Glomerular endothelial cell (primary cell): ENCODE results near the gene AACS. TPM values are rescaled to one million over a fixed set of nuclear protein-coding genes. Genes with fewer than 3 reads are reported as not detected.
"Not testable (repeated sequence)": the region's sequence is repeated elsewhere in the genome, so short reads cannot be mapped to it uniquely, and the experiment has no call there.

Experiments
- DNase-seq: peaks from one replicate; pipeline ENCODE4 v3.0.0-alpha.2; 2011; ENCODE audit warnings: low read depth, low spot score; ENCODE audit errors: extremely low read depth
- total RNA-seq: library from RNA; depleted of rRNA; stranded (reverse); fragments of >200 nt; gene quantifications from 2 replicates; pipeline ENCODE4 v1.2.3, GENCODE V29; 2015

AACS gene
- total RNA-seq, 1 donor from 2014 or later: 23.3 TPM

DNA sequence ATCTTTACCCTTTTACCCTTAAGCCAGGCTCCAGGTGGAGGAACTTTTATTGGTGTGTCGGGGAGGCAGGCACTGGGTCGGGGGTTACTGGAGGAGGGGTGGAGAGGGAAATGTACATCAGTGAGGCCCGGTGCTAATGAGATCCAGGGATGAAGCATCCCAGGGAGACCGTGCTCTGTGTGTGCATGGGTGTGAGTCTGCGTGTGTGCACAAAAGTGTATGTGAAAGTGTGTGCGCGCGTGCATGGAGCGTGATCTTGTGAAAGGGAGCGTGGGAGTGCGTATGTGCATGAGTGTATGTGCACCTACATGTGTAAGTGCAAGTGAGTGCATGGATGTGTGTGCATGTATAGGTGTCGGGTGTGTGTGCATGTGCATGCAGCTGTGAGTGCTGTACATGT, 55.3 kb downstream of the AACS start:
- DNase-seq: no peak

DNA sequence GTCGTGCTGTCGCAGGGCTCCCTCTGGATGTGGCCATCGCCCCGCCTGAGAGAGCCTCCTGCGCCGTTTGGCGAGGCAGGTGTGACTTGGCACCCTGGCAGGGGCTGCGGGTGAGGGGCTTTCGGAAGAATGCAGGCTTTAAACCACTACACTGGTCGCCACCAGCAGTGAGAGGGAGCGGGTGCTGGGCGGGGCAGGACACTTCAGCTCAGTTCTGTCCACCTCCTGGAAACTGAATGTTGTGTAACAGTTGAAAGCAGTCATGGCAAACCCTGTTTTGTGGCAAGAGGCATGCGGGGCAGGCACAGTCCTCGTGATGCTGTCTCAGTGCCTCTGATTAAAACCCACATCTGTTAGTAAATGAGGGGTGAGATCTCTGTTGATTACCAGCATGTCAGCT, 55.9 kb downstream of the AACS start:
- DNase-seq: no peak

DNA sequence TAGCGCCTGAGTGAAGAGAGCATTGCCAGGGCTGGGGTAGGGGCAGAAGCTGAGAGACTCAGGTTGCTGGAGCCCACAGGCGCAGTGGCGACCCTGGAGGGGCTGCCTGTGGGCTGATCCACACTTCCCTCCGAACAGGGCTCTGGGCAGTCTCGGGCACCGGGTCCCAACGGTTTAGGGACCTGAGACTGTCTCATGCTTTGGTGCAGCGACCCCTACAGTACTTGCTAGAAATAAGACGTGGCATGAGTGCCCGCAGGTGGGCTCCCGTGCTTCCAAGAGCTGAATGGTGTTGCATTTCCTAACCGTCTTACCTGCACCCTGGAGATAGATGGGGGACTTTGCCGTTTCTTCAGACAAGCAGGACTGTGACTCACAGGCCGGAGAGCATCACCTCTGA, 57.4 kb downstream of the AACS start:
- DNase-seq: no peak

DNA sequence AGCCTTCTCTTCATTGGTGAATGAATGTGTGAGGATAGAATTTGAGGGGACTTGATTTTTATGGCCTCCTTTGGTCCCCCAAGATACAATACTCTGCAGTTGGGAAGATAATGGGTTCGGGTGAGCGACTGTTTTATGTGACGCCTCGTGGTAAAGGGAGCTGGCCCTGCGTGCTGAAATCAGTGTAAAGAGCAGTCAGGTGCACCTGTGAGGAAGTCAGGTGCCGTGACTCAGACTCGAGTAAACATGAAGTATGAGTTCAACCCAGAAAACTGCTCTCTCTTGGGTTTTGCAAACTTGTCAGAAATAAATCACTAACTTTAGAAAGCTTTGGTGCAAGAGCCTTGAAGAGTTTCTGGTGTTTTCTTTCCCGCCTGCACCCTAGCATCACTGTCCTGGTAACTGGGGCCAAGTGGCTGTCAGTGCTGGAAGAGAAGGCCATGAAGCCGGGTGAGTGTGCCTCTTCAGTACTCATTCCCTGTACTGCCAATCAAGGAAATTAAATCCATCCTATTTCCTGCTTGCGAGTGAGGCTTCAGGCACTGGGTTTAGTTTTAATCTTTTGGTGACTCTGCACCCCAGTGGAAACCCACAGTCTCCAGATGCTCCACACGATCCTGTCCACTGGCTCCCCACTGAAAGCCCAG, 59.2 kb downstream of the AACS start:
- DNase-seq: no peak

DNA sequence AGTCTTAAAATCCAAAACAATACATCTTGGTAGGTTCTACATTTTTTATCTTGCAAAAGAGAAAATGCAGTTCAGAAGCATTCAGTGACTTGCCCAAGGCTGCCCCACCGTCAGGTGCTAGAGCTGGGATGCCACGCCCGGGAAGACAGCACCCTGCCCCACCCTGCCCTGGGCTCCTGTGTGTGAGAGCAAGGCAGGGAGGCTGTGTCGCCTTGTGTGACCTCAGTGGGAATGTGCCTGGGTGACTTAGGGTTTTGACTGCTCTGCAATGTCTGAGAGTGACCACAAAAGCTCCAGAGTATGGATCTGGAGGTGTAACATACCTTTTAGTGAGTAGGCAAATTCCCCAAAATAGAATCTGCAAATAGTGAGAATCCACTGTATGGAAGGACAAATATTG, 60.0 kb downstream of the AACS start:
- no peak for DNase-seq

DNA sequence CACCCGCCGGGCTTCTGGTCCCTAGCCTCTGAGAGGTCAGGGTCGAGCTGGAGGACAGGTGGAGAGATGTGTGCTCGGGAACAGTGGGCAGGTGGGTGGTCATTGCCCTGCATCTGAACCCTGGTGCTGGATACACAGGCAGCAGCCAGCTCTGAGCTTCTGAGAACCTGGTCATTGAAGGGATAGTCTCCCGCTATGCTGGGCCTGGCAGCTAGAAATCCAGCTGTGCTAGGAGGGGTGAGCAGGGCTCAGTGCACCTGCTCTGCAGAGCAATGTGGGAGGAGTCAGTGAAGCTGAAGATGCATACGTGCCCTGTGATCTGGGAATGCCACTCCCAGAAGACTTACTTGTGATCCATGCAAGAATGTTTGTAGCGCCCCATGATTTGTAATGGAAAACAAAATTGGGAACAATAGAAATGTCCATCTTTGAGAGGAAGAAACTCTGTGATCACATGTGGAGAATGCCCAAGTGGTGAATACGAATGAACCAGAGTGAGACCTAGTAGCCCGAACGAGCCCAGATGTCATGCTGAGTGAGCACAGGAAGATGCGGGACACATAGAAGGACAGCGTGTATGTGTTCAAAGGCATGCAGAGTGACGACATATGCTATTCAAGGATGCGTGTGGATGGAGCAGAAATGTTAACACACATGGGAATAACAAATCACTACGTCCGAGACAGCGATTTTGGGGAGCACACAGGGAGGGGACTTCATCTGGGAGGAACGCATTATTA, 63.4 kb downstream of the AACS start:
- no peak for DNase-seq

DNA sequence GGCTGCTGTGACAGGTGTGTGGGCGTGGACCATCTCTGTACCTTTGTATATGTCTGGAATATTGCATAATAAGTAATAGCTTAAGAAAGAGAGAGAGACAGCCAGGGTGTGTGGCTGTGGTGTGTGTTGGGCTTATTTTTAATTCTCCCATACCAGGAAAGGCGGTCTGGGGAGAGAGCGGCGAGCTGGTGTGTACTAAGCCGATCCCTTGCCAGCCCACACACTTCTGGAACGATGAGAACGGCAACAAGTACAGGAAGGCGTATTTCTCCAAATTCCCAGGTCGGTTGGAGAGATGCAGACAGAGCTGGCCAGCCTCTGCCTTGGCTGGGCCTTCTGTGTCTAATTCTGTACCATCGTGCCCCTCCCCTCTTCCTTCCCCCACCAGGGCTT, 63.9 kb downstream of the AACS start:
- DNase-seq: no peak

DNA sequence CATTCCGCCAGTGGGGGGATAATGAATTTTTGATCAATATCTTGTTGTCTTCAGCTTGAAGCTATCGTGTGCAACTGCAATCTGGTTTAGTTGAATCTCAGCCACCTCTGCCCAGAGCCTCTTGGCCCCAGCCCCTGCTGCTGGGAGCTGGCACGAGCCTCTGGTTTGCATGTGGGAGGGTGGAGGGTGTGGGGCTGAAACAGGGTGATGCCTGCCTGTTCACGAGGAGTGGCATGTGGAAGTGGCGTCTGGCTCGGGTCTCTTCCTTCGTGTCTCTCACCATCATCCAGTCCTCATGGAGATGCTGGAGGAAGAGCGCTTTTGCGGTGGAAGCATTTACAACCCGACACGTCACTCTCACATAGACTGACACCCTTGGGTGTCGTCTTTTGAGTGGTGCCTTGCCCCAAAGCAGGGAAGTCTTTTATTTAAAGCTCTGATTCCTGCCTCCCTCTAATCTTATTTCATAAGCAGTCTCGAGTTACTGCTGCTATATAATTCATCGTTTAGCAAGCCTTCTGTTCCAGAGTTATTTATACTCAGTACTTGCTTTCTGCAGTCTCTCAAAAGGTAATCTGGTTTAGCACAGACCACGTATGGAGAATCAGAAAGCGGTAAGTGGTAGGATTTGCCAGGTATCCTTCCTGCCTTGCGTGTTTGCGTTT, 64.5 kb downstream of the AACS start:
- no peak for DNase-seq

DNA sequence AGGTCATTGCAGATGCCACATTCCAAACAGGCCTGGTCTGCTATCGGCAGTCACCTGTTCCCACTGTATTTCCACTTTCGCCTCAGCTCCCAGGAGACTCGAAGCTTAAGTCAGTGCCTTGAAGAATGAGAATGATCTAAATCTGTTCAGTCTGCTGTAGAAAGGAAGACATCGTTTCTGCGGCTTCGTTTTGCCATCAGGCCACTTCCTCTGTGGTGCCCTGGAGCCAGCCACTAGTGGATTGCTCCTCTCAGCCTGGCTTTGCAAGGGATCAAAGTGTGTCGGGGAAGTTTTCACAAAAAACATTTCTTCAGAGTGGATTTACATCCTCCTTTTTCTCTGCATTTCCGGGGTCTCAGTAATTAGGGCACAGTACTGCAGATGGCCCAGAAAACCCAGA, 66.7 kb downstream of the AACS start:
- no peak for DNase-seq

DNA sequence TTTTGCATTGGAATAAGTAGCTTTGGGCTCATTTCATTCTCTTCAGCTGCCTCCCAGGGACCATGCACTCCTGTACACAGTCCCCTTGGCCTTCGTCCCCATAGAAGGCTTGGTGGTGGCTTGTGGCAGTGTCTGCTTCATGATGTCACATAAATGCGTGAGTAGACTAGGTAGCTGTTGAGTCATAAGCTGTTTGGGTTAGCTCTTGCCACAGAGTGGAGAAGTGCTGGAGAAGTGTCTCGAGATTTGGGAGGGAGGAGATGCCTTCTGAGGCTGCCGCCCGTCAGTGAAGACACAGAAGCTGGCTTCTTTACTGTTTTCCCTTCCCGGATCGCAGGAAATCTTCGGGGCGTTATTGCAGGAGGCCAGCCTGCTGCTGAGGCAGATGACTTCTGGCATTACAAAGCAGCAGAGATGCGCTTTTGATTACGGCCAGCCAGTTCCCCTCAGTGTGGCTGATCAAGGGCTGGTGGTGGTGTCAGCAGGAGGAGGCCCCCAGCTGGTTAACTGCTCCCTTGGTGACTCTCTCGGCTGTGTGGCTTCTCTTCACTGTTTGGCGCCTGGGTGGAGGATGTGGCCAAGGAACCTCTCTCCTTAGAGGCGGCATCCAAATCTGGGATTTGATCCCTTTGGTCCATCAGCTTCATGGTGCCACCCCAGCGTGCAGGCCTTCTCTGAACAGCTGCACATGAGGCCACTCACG, 67.6 kb downstream of the AACS start:
- no peak for DNase-seq

DNA sequence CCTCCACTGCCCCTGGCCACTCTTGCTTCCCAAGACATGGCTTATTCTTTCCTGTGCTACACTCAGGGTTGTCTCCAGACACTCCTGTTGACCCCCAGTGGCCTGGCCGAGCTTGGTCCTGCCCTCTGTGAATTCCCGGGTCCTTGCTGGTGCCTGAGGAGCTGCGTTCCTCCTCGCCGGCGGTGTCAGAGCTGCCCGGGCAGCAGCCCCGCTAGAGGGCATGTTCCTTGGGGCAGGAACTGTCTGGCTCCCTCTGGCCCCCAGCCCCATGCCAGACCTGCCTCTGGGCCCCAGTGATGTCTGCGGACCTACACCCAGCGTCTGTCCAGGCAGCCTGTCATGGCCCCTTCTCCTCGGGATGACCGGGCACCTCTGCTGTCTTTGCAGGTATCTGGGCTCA, 68.4 kb downstream of the AACS start:
- DNase-seq: no peak

DNA sequence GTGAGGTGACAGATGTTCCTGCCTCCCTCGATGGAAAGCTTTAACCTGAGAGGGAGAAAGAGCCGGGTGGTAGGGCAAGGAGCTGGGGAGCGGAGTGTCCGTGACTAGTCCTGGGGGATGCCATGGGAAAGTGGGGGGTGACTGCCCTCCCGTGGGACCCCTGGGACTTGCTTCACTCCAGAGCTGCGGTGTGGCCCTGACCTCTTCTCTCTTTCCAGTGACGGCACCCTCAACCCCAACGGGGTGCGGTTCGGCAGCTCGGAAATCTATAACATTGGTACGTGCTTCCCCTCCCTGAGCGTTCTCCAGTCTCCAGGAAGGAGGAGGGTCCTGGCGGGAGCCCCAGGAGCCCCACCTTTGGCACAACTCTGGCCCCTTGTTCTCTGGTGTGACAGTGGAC, 69.3 kb downstream of the AACS start:
- DNase-seq: no peak

DNA sequence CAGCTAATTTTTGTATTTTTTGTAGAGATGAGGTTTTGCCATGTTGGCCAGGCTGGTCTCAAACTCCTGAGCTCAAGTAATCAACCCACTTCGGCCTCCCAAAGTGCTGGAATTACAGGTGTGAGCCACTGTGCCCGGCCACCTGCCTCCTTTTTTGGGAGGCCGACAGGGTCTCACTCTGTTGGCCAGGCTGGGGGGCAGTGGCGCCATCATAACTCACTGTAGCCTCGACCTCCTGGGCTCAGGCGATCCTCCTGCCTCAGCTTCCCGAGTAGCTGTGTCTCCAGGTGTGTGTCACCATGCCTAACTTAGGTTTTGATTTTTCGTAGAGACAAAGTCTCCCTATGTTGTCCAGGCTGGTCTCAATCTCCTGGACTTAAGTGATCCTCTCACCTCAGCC, 70.7 kb downstream of the AACS start:
- no peak for DNase-seq

DNA sequence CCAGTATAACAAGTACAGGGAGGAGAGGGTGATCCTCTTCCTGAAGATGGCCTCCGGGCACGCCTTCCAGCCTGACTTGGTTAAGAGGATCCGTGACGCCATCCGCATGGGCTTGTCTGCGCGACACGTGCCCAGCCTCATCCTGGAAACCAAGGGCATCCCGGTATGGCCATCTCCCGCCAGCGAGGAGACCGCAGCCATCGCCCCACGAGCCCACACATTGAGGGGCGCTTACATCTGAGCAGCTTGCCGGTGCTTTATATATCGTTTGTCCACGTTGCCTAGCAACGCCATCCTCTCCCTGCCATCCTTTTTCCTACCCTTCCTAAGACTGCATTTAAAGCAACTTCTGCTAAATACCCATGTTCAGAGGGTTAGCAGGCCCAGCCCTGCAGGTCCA, 71.5 kb downstream of the AACS start:
- DNase-seq: no peak

DNA sequence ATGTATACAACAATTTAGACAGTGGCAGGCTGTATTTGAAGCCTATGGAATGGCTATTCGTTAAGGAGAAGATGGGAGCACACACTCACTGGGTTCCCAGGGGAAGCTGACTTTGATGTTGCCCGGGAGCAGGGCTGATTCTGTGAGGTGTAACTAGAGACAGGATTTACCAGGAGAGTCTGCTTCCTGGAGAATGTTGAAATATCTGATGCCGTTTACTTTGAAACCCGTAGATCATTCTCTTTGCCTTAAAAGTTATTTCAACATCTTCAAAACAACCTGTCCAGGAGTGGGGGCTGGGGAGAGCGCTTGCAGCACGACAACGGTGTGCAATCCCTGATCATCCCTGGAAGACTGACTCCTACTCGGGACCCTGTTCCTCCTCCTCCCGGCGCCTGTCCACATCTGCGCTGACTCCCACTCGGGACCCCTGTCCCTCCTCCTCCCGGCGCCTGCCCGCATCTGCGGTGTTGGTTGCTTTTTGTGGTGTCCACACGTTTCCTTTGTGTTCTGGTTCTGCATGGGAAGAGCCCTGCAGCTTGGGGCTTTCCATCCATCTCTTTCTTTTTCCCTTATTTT, 72.6 kb downstream of the AACS start:
- no peak for DNase-seq

DNA sequence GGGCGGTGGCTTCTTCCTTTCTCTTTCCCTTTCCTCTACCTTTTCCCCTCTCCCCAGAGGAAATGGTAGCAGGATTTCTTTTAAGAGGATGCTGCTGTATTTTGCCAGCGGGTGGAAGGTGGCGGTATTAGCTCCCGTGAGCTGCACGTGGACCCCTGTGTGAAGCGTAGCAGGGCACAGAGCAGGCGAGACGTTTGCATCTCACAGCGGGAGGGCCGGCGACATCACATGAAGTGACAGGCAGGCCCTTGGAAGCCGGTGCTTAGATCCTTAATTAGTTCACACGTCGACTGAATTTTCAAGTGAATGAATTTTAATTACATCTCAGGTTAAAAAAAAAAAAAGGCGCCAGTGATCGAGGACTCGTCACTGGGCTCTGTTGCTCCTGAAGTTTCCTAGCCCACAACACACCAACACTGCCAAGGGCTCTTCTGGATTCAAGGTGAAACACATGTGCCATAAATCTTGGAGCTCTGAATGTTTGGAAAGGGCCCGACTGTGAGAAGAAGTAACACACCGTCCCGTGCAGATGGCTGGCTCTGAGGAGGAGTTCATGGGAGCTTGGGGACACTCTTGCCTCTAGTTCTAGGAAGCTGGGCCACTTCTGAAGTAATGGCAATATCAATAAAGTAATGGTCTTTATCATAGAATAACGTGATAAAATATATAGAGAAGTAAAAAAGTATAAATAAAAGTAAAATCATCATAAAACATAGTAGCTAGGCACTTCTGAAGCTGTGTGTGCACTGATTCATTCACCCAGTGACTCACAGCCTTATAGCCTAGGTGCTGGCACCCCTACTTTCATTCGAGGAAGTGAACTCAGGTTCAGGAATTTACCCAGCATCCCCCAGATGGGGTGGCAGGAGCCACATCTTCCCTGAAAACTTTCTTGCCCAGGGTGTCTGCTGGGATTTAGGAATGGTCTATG, 75.3 kb downstream of the AACS start:
- peak; percentile 23 for DNase-seq

DNA sequence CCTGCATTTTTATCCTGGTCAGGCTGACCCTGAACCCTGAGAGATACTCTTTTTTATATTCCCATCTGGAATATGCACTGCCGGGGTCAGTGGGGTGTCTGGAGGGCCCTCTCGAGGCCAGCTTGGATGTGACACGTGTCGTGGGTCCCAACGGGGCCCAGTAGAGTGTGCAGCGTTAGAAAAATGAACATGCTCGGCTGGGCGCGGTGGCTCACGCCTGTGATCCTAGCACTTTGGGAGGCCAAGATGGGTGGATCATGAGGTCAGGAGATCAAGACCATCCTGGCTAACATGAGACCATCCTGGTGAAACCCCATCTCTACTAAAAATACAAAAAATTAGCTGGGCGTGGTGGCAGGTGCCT, 76.0 kb downstream of the AACS start:
- not testable (repeated sequence) for DNase-seq

DNA sequence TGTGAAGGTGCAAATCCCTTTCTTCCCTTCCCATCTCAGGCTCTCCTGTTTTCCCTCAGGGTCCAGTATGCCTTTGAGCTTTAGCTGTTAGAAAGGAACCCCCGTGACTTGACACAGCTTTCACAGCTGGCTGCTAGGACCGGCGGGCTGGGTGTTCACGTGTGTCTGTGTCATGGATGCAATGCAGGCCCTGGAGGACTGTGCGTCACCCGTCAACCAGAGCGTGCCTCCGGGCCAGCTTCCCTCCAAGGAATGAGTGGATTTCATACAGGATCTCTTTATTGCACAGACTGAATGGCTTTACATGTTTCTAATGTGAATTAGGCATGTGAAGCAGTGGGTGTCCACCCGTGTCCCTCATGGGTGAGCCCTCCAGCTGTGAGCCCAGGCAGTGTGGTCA, 77.4 kb downstream of the AACS start:
- DNase-seq: no peak

DNA sequence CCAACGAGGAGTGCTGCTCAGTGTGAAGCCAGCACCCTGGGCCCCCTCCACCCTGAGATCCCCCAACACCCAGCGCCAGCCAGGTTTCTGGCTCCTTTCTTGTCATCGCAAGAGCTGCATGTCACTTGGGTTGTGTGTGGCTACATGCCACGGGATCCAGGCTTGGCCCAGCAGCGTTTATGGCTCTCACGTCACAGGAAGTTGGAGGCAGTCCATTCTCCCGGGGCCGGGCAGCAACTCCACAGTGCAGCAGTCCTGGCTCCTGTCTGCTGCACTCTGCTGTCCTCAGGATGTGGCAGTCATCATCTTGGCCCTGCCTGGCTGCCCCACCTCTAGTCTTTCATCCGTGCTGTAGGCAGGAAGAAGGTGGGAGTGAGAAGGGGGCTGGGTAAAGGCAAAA, 78.3 kb downstream of the AACS start:
- DNase-seq: peak; percentile 9

DNA sequence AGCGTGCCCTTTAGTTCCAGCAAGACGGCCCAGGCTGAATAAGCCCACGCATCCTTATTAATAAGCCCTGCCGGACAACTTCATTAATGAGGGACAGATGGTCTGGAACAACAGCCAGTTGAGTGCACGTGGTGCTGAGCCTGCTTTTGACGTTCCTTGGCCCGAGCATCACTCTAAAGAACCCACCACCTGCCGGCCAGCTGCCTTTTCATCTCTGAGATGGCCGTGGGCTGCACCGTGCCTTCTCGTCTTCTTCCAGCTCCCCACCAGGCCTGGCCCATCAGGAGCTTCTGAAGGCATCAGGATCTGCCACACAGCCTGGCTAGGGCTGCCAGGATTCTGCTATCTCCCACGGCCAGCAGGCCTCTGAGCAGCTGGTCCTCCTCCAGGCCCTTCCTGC, 80.0 kb downstream of the AACS start:
- no peak for DNase-seq
